Neural progenitor cell (in vitro differentiated cells): ENCODE data around the gene NDN. TPM values are rescaled to one million over a fixed set of nuclear protein-coding genes. Genes with fewer than 3 reads are reported as not detected.
"Not testable (repeated sequence)": the region's sequence is repeated elsewhere in the genome, so short reads cannot be mapped to it uniquely, and the experiment has no call there.

Source experiments
- DNase-seq: peaks from one replicate; pipeline ENCODE4 v3.0.0-alpha.2; 2016; ENCODE audit warnings: low spot score
- H2AFZ ChIP-seq: fragments of 200-600 bp; sonication (generic); replicated peaks from 2 replicates; pipeline ENCODE4 v1.6.1; 2016; ENCODE audit warnings: antibody characterized with exemption
- H3F3A ChIP-seq: fragments of 200-600 bp; sonication (generic); 2 replicates; pipeline ENCODE4 v1.6.1; 2016; ENCODE audit warnings: antibody characterized with exemption, low read depth
- H3K27ac ChIP-seq: fragments of 200-600 bp; sonication (generic); 2 replicates; pipeline ENCODE4 v1.5.1; 2016; ENCODE audit warnings: mild to moderate bottlenecking
- H3K27me3 ChIP-seq: fragments of 200-600 bp; sonication (generic); 2 replicates; pipeline ENCODE4 v1.6.1; 2016; ENCODE audit warnings: mild to moderate bottlenecking, moderate library complexity
- H3K36me3 ChIP-seq: fragments of 200-600 bp; sonication (generic); 2 replicates; pipeline ENCODE4 v1.5.1; 2016
- H3K4me1 ChIP-seq: fragments of 200-600 bp; sonication (generic); 2 replicates; pipeline ENCODE4 v1.6.1; 2016; ENCODE audit warnings: mixed run types
- H3K4me2 ChIP-seq: fragments of 200-600 bp; sonication (generic); 2 replicates; pipeline ENCODE4 v1.6.1; 2016
- H3K4me3 ChIP-seq: fragments of 200-600 bp; sonication (generic); 2 replicates; pipeline ENCODE4 v1.5.1; 2016
- H3K79me2 ChIP-seq: fragments of 200-600 bp; sonication (generic); 2 replicates; pipeline ENCODE4 v1.6.1; 2016; ENCODE audit warnings: low read depth
- H3K9ac ChIP-seq: fragments of 200-600 bp; sonication (generic); 2 replicates; pipeline ENCODE4 v1.6.1; 2016
- H3K9me3 ChIP-seq: fragments of 200-600 bp; sonication (generic); 2 replicates; pipeline ENCODE4 v1.5.1; 2016; ENCODE audit warnings: low read depth
- H4K20me1 ChIP-seq: fragments of 200-600 bp; sonication (generic); 2 replicates; pipeline ENCODE4 v1.6.1; 2016; ENCODE audit warnings: low read depth
- H3K27ac Mint-ChIP-seq: 3 replicates; pipeline ENCODE4 v1.8.0; 2021; ENCODE audit warnings: mixed read lengths
- H3K27me3 Mint-ChIP-seq: 2 replicates; pipeline ENCODE4 v1.8.0; 2022; ENCODE audit warnings: low read depth, mild to moderate bottlenecking, inconsistent platforms, moderate library complexity, mixed read lengths; ENCODE audit not compliant: insufficient read depth
- H3K36me3 Mint-ChIP-seq: 3 replicates; pipeline ENCODE4 v1.8.0; 2021; ENCODE audit warnings: mixed read lengths
- H3K4me1 Mint-ChIP-seq: 3 replicates; pipeline ENCODE4 v1.8.0; 2021; ENCODE audit warnings: mixed read lengths
- H3K4me3 Mint-ChIP-seq: 3 replicates; pipeline ENCODE4 v1.8.0; 2021; ENCODE audit warnings: mild to moderate bottlenecking, moderate library complexity, mixed read lengths
- H3K9me3 Mint-ChIP-seq: 3 replicates; pipeline ENCODE4 v1.8.0; 2020; ENCODE audit warnings: mixed read lengths
- CTCF ChIP-seq: fragments of 200-600 bp; sonication (generic); IDR thresholded peaks from 2 replicates; pipeline ENCODE4 v1.5.1; 2017; ENCODE audit warnings: antibody characterized with exemption, mild to moderate bottlenecking
- EZH2 ChIP-seq: fragments of 200-600 bp; sonication (generic); IDR thresholded peaks from 2 replicates; pipeline ENCODE4 v1.6.1; 2017; ENCODE audit warnings: antibody characterized with exemption, mild to moderate bottlenecking, moderate library complexity
- EZH2phosphoT487 ChIP-seq: fragments of 200-600 bp; sonication (generic); IDR thresholded peaks from 2 replicates; pipeline ENCODE4 v1.6.1; 2017; ENCODE audit warnings: antibody characterized with exemption
- total RNA-seq: library from RNA; depleted of rRNA; stranded (reverse); fragments of >200 nt; gene quantifications from 2 replicates; pipeline ENCODE4 v1.2.3, GENCODE V29; 2015; ENCODE audit warnings: low replicate concordance

NDN gene
- 70.9 and 89.2 TPM in 2 replicates for total RNA-seq

- Histone ChIP-seq H3K79me2 (peaks cover 9% of the 10 kb centered on the region), H3F3A (no peaks in the 10 kb centered on the region), H4K20me1 (peaks cover 6% of the 10 kb centered on the region), H3K27me3 (no peaks in the 10 kb centered on the region), H3K4me3 (peak within 1 kb of the TSS; percentile 64), H3K9me3 (no peaks in the 10 kb centered on the region), H3K36me3 (no peaks in the 10 kb centered on the region), H3K27ac (no peak within 1 kb of the TSS), H3K4me1 (peaks cover 10% of the 10 kb centered on the region), H2AFZ (no peak within 1 kb of the TSS), H3K4me2 (peak within 1 kb of the TSS; percentile 81), H3K9ac (no peak within 1 kb of the TSS)
- Mint-ChIP-seq H3K9me3 (peaks cover 9% of the 10 kb centered on the region), H3K36me3 (no peaks in the 10 kb centered on the region), H3K27ac (no peak within 1 kb of the TSS), H3K4me3 (peak within 1 kb of the TSS; percentile 81), H3K27me3 (peaks cover 4% of the 10 kb centered on the region), H3K4me1 (peaks cover 35% of the 10 kb centered on the region)
- TF ChIP-seq EZH2: no peak
- TF ChIP-seq EZH2phosphoT487: no peak
- no peak for TF ChIP-seq CTCF
- DNase-seq: peak; percentile 86
Observed at GRCh38 chr15:23687143-23687470, at the start of gene NDN. Gene NDN, minus strand, starts transcription at chr15:23687305. Its CDS starts 88 bp downstream, at chr15:23687217.

DNA sequence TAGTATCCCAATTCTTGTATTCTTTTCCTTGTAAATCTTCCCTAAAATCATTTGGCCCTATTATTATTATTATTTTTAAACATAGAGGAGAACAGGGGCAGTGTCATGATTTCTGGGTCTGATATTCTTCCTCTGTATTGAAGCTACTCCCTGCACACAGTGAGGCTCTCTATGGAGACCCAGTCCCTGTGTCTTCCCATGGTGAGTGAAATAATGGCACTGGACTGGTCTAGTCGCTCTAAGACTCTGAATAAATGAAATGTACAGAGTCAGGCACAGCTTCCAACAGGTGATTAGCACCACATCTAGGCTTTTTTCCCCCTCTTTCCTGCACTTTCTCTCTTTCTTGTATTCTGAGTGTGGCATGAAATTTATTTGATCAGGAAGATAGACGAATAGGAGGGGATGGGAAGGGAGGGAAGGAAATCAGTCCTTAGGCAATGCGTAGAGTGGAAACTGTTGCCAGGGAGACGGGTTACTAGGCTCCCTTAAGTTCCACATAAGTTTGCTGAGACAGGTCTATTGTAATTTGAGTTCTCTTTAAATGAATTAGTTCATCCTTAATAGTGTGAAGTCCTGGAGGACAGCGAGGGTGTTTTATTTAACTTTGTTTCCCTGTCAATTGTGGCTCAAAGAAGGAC is 49.0 kb upstream of the NDN start:
- no peak for DNase-seq
- Histone ChIP-seq H3F3A (no peaks in the 10 kb centered on the region), H3K79me2 (no peaks in the 10 kb centered on the region), H3K9ac (no peak overlapping the region), H4K20me1 (no peaks in the 10 kb centered on the region), H3K4me2 (no peak overlapping the region), H3K9me3 (peaks cover 4% of the 10 kb centered on the region), H3K27ac (no peak overlapping the region), H3K27me3 (no peaks in the 10 kb centered on the region), H2AFZ (no peak overlapping the region), H3K36me3 (no peaks in the 10 kb centered on the region), H3K4me1 (no peaks in the 10 kb centered on the region), H3K4me3 (no peak overlapping the region)
- Mint-ChIP-seq H3K4me3 (no peak overlapping the region), H3K36me3 (no peaks in the 10 kb centered on the region), H3K4me1 (peaks cover 23% of the 10 kb centered on the region), H3K27me3 (peaks cover 2% of the 10 kb centered on the region), H3K27ac (peak overlapping the region; percentile 60), H3K9me3 (peaks cover 17% of the 10 kb centered on the region)
- no peak for TF ChIP-seq EZH2phosphoT487
- TF ChIP-seq EZH2: no peak
- no peak for TF ChIP-seq CTCF

- H3K27me3 ChIP-seq: no peaks in the 10 kb centered on the region
- H3K4me2 ChIP-seq: no peak overlapping the region
- no peak overlapping the region for H3K4me3 ChIP-seq
- Mint-ChIP-seq H3K27ac (no peak overlapping the region), H3K9me3 (peaks cover 16% of the 10 kb centered on the region), H3K27me3 (peaks cover 2% of the 10 kb centered on the region), H3K36me3 (no peaks in the 10 kb centered on the region), H3K4me3 (no peak overlapping the region), H3K4me1 (peaks cover 23% of the 10 kb centered on the region)
- no peak overlapping the region for H3K27ac ChIP-seq
- H2AFZ ChIP-seq: no peak overlapping the region
- H4K20me1 ChIP-seq: no peaks in the 10 kb centered on the region
- no peaks in the 10 kb centered on the region for H3K4me1 ChIP-seq
- no peaks in the 10 kb centered on the region for H3F3A ChIP-seq
- no peak for DNase-seq
- TF ChIP-seq CTCF: no peak
- TF ChIP-seq EZH2: no peak
- no peak for TF ChIP-seq EZH2phosphoT487
- no peaks in the 10 kb centered on the region for H3K79me2 ChIP-seq
- peaks cover 4% of the 10 kb centered on the region for H3K9me3 ChIP-seq
- H3K36me3 ChIP-seq: no peaks in the 10 kb centered on the region
- no peak overlapping the region for H3K9ac ChIP-seq
Observed at GRCh38 chr15:23734862-23735261, 47.8 kb upstream of the NDN start.

DNA sequence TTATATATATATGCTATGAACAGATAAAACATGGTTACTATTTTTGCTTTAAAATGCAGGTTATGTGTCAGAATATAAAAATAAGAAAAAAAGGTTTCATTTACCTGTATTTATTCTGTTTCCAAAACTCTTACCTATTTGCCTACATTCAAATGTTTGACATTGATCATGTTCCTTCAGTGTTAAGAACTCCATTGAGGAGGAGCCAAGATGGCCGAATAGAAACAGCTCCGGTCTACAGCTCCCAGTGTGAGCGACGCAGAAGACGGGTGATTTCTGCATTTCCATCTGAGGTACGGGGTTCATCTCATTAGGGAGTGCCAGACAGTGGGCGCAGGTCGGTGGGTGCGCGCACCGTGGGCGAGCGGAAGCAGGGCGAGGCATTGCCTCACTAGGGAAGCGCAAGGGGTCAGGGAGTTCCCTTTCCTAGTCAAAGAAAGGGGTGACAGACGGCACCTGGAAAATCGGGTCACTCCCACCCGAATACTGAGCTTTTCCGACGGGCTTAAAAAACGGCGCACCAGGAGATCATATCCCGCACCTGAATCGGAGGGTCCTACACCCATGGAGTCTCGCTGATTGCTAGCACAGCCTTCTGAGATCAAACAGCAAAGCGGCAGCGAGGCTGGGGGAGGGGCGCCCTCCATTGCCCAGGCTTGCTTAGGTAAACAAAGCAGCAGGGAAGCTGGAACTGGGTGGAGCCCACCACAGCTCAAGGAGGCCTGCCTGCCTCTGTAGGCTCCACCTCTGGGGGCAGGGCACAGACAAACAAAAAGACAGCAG is 27.0 kb upstream of the NDN start:
- H3K27ac Mint-ChIP-seq: peak overlapping the region; percentile 90

More for the DNA sequence above, 27.0 kb upstream of the NDN start:
- peak; percentile 30 for DNase-seq
- peak overlapping the region; percentile 38 for H3K4me2 ChIP-seq
- not testable (repeated sequence) for H2AFZ ChIP-seq, H3K27me3 ChIP-seq, H3K27ac ChIP-seq, H3K9me3 Mint-ChIP-seq, H3K36me3 Mint-ChIP-seq, H4K20me1 ChIP-seq, H3K27me3 Mint-ChIP-seq, H3K79me2 ChIP-seq, H3F3A ChIP-seq, H3K9me3 ChIP-seq, H3K4me1 Mint-ChIP-seq, H3K4me1 ChIP-seq, H3K9ac ChIP-seq, H3K36me3 ChIP-seq
- peak overlapping the region; percentile 26 for H3K4me3 ChIP-seq
- H3K4me3 Mint-ChIP-seq: peak overlapping the region; percentile 76
